NCI-H345 treated with DMSO at 0.1 percent for 48 hours (cell line): Measurements from ENCODE around the gene BIRC7.

Source experiments
- DNase-seq: peaks from one replicate; lab custom pipeline; 2025; ENCODE audit not compliant: unreplicated experiment; lab: John Stamatoyannopoulos, UW

Gene BIRC7

DNA sequence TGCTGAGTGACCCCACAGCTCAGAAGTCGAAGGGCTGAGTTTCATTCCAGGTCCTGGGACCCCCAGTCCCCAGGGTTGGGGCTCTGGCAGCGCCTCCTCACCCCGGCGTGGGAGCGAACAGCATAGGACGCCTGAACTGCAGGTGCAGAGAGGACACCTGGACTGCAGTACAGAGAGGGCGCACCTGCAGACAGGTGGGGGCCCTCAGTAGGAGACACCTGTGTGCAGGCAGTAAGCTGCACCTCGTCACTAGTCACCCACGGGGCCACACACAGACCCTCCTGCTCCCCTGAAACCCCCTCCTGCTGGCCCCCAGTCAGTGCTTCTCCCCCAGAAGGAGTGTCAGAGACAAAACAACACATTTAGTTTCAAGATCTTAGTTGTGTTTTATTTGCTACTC is 27.1 kb downstream of the BIRC7 start:
- DNase-seq: no peak

DNA sequence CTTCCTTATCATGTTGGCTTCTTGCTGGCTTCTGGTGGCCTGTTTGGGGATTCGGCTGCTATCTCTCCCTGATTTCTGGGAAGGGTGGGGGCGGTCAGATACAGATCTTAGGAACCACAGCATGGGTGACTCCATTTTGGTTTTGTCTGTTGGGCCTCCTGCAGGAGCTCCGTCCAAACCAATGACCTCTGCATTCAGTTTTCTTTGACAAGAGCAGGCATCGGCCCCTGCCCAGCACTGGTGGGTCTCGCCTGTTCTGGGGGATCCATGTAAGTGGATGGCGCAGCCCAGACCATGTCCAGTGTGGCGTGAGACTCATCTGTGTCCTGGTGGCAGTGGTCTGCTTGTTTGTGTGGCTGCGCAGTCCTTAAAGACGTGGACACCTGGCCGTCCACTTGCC is 28.3 kb downstream of the BIRC7 start:
- no peak for DNase-seq

DNA sequence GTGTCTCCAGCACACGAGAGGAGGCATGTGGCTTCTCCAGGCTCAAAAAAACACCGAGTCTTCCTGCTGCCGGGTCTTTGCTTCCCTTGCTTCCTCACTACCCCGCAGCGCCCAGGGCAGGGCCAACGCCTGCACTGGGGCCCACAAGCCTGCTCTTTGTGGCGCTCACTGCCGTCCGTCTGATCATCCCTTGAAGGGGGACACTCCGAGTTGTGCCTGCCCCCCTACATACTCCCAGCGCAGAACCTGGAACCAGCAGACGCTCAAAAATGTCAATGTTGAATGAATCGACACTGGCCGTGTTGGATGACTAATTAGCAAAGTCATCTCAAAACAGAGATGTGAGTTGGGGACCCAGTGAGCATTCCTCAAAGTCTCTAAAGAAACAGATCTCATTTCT is 28.8 kb downstream of the BIRC7 start:
- DNase-seq: no peak

DNA sequence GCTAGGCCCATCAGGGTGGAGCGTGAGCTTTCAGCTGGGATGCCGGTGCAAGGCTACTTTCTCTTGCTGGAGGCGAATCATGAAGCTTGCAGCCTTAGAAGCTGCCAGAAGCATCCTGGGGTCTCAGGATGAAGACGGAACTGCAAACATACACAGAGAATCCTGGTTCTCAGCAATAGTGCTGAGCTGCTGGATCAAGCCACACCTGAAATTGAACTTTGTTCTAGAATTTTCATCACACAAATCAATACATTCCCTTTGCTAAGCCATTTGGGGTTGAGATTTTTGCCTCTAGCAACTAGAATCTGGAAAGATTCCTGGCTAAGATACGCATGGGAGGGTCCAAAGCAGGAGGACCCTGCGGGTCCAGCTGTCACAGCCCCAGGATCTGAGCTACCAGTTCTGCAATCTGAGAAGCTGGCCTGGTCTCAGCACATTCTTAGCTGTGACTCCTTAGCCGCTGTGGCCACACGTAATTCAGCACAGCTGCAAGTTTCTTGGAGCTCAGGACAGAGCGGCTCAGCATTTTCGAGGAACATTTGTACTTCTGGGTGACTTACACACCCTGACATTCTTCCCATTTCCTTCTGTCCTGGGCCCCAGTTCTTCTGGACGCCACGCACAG is 30.3 kb downstream of the BIRC7 start:
- DNase-seq: no peak

DNA sequence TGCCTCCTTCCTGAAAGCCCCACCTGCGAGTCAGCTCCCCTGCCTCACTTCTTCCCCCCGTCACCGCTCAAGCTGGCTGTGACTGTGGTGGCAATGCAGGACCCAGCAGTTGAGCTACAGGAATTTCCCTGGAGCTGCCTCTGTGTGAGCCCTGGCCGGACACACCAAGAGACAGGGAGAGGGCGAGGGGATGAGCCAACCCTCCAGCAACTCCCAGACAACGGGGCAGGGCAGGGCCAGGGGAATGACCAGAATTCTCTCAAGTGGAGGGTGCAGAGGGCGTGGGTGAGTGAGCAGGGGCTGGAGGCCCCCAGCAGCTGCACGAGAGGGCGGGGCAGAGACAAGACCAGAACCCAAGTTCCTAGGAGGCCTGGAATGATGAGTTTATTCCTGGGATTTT is 32.0 kb downstream of the BIRC7 start:
- no peak for DNase-seq

DNA sequence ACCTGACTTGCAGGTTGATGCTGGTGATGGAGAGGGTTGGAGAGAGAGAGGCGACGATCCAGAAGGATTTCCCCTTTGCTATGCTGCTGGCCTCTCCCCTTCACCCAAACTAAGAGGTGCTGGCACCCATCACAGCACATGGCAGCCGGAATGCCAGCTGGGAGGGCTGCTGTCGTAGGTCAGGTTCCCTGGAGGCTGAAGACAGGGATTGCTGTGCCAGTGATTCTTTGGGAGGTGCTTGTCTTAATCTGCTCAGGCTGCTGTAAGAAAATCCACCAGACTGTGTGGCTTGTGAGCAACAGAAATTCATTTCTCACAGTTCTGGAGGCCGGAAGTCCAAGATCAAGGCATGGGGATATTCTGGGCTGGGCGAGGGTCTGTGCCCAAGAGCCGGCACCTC is 32.6 kb downstream of the BIRC7 start:
- DNase-seq: no peak

DNA sequence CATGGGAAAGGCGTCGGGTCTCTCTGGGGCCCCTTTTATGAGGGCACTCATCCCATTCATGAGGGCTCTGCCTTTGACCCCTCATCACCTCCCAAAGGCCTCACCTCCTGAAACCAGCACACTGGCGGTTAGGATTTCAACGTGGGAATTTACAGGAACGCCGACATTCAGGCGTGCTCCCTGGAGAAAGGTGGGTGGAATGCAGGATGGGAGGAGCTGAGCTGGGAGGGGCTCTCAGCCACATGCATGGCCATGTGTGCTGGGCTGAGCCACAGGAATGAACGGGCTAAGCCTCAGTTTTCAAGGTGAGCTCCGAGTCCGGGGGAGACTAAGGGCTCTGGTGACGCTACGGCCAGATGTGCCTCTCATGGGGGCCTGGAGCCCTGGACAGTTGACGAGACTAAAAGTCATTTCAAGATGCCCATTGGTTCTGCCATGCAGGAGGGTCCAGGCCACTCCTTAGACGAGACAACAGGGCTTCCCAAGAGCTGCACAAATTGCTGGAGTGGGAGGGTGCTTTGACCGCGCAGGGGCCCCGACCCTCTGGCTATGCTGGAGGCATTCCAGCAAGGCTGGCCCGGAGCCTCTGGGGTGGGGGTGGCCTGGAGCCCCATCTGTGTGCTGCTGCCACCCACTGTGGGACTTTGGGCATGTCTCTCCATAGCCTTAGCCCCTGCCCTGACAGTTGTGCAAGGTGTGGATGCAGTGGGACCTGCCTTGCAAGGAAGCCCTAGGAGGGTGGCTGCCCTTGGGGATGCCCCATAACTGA is 33.1 kb downstream of the BIRC7 start:
- DNase-seq: no peak

DNA sequence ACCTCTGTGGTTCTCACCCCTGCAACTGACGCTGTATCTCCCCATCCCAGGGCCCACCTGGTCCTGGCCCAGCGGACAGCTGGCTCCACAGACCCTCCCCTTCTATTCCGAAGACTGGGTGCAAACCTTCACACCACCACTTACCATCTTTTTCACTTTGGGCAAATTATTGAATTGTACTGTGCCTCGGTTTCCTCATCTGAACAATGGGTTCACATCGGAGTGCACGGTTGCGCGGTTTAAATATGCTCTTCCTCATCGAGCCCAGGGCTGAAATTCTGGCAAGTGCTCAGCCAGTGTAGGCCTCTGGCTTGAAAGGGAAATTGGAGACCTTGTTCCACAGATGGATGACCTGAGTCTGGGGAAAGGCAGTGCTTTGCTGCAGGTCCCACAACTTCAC is 34.0 kb downstream of the BIRC7 start:
- no peak for DNase-seq

DNA sequence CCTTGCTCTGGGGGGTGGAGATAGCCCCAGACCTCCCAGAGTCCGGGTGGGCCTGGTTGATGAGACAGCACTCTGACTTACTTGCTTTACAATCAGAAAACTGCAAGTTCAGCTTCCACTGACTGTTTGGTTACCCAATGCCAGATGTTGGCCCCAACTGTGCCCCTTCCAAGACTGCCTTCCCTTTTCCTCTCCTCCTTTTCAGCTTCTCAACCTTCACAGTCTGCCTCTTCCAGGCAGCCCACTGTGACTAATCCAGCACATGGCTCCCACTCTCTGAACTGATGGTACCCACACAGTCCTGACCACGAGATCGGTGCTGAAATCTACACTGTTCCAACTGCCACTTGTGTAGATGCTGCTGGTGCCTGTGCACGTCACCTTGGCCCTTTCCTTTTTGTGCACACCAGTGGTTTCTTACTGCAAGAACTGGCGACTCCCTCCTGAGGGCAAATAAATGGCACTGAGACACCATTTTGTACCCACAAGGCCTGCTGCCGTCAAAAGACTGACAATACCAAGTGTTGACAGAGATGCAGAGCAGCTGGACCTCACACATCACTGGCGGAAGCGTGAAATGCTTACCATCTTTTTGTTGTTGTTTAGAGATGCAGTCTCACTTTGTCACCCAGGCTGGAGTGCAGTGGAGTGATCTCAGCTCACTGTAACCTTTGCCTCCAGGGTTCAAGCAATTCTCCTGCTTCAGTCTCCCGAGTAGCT is 35.1 kb downstream of the BIRC7 start:
- no peak for DNase-seq

DNA sequence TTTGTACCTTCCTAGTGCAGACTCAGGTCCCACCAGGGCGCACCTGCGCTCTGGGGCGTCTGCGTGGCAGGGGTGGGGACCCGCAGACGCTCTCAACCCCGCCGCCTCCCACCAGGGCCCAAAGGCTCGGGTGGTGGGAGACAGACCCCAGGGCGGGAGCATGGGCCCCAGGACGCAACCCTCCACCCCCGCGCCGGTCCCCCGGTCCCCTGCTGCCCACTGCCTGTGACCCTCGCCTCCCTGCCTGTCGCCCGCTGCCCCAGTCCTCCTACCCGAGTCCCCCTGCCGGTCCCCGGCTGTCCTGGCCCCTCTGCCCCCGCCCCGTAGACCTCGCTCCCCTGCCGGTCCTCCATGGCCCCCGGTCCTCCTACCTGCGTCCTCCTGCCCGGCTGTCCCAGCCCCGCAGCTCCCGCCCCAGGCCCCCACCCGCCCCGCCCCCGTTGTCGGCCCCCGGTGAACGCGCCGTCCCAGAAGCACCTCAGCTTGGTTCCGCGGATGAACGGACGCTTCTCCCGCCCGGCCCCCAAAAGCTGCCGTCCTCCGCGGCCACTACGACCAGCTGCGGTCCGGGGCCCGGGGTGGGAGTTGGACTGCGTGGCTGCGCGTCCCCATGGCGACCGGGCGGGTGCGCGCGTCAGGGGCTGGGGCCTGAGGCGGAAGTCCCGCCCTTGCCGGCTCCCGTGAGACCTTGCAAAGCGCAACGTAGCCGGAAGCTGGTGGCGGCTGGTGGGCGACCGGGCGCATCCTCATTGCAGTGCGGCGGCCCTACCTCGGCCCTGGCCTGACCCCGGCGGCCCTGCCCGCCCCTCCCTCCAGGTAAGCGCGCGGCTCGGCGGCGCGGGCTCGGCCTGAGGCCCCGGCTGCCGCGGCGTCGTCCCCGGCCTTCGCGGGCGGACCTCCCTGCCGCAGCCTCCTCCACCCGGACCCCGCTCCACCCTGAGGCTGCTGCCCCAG is 36.7 kb downstream of the BIRC7 start, which contains the start of gene ARFGAP1:
TSS of gene ARFGAP1 (plus strand) at position 709 of the 954 bp plus-strand sequence. CDS start 2,768 bp downstream, outside the sequence.
- peak; percentile 91 for DNase-seq

DNA sequence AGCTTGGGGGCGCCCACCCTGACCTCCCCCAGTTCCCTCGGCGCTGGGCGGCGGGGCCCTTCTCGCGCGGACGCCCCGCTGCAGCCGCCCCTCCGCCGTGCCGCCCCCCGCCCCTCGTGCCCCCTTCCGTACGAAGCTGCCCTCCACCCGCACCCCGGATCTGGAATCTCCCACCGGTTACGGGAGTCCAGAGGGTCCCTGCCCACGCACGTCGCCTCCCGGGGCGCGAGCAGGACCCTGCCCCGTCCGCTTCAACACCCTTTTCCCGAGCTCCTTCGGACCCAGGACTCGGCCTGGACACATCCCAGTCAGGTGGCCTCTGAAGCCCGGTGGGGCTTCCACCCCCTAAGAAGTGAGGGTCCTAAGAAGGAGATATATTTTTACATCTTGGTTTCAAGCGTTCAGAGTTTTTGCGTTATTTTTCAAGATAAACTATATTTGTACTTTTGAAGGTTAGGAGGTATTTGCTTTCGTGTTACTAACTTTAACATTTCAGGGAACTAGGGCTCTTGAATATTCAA is 37.4 kb downstream of the BIRC7 start:
- no peak for DNase-seq

DNA sequence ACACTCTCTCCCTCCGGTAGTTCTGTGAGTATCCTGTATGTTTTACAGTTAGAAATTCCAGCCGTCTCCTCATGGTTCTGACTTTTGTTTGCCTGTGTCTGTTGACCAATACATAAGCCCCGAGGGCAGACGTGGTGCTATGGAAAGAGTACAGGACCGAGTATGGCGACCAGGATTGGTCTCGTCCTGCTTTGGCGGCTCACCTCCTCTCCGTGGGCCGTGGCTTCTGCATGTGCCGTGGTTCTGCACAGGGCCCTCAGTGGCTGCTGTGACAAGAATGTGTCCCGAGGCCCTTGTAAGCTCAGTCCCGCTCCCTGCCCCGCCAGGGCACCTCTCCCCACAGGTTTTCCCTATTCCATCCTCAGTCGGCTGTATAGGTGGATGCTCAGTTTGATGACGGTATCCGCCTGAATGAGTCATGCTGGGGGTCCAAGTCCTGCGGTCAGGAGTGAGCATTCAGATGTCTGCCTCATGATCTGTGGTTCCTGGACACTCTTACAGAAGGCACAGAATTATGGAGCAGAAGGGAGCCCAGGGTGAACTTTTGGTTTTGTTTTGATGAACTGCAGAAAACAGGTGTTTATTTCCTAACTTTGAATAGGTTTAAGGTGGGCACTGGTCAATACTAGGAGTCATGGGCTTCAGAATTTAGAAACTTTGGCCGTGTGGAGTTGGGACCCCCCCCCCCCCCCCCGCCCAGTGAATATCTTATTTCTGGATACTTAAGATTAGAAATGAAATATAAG is 38.1 kb downstream of the BIRC7 start:
- no peak for DNase-seq

DNA sequence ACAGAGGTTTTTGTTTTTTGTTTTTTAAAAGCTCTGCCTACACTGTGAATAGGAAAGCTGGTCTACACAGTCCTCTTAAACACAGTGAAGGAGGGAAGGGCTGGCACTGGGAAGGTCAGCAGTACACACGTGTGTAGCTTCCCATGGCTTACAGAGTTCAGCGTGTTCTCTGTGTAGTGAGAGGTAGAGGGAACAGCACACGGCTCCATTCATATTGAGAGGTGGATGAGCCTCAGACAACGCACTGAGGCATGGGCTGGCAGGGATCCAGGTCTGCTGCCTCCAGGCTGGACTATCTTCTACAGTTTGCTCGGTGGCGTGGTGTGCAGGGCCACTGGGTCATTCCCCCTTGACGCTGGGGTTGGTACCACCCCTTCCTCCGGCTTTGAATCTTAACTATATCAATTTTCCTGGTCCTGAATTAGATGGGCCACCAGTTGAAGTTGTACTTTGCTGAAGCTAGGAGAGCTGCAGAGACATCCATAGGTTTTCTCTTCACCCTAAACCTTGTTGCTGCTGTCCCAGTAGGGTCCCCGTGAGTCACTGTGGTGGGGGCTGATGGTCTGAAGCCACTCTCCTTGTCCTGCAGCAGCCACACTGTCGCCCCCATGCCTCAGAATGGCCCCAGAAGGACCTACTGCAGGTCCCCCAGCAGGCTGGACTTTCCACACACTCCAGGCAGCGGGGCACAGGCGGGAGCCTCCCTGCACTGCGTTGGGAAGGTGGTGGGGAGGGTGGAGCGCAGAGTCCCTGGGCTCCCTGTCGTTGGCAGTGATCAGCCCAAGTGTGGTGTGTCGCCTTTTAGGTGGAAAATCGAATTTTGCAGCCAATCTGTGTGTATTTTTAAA is 38.9 kb downstream of the BIRC7 start:
- DNase-seq: no peak

DNA sequence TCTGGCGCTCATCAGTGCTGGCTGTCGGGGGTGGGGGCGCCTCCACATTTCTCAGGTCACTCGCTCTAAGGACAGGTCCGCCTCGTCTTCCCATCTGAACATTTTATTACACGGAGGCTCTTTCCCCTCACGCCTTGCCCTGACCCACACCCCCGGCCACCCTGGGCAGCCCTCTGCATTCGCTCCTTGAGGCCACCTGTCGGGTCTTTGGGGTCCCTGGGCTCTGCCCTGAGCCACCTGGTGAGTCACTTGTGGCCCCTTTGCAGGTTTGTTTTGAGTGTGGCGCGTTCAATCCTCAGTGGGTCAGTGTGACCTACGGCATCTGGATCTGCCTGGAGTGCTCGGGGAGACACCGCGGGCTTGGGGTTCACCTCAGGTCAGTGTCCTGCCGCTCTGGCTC is 40.1 kb downstream of the BIRC7 start:
- DNase-seq: no peak

DNA sequence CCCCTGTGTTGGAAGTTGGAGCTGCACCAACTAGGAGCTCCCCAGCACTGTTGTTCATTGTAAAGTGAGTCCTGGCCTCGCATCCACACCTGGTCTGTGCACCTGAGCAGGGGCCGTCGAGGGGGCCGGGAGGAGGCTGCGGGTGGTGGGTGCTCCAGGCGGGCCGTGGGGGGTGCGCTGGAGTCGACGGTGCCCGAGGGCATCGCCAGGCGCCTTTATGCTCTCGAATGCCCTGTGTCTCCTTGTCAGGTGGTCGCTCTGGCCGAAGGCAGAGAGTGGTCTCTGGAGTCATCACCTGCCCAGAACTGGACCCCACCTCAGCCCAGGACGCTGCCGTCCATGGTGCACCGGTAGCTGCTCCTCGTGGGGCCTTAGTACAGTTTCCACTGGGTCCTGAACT is 41.3 kb downstream of the BIRC7 start:
- no peak for DNase-seq

DNA sequence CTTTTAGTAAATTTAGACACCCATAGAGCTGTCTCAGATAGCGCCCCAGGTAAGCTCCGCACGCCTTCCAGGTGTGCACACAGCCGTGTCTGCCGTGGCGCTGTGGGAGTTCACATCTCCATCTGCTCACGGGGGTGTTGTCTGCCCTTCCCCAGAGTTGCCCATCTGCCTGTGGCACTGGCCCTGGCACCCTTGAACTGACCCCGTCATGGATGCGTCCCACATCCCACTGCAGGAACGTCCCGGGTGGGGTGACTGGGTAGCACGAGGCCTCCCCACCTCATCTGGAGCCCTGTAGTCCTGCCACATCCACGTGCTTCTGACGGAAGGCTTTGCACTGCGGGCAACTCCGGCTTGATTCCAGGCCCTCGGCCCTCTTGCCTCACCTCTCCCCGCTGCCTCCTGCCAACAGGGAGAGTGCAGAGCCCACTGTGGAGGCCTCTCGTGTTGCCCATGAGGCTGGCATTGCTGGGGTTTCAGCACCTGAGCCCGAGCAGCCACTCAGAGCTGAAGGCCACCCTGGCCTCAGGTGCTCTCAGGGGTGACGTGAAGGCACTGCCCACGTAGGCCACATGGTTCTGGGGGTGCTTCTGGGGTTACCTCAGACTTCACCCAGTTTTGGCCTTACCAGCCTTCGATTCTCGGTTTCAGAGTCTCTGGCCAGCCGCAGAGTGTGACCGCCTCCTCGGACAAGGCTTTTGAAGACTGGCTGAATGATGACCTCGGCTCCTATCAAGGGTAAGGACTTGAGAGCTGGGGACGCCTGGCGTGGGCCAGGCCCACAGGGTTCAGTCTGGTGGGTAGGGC is 42.0 kb downstream of the BIRC7 start:
- no peak for DNase-seq

DNA sequence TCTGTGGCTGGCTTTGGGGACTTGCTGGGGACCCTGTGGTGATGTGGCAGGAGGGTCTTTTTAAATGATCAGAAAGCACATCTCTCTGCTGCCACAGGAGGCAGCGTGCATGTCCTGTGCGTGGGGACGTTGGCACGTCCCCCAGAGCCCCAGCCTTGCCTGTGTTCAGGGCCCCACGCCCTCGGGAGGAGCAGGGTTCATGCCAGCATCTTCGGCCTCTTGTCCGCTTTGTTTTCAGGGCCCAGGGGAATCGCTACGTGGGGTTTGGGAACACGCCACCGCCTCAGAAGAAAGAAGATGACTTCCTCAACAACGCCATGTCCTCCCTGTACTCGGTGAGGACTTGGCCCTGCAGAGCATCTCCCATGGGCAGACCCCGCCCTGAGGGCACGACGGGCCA is 43.0 kb downstream of the BIRC7 start:
- no peak for DNase-seq

DNA sequence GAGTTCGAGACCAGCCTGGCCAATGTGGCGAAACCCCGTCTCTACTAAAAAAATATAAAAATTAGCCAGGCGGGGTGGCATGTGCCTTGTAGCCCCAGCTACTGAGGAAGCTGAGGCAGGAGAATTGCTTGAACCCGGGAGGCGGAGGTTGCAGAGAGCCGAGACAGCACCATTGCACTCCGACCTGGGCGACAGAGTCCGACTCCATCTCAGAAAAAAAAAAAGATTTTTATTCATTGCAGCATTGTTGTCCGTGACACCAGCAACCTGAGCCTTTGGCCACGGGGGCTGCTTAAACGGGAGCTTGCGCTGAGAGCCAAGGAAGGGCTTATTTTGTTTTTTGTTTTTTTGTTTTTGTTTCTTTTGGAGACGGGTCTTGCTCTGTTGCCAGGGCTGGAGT is 44.2 kb downstream of the BIRC7 start:
- DNase-seq: no peak
